IMR-90 (cell line): Measurements from ENCODE around the gene PRPF40B. TPM values are rescaled to one million over a fixed set of nuclear protein-coding genes. Genes with fewer than 3 reads are reported as not detected.

Experiments
- ATAC-seq: fragments of 200-7000 bp; cut with Tn5 transposase; 2 replicates; pipeline ENCODE4 v1.9.1; 2020; ENCODE audit warnings: low read depth, mild to moderate bottlenecking, moderate library complexity
- BruUV-seq: library from RNA; stranded (reverse); fragments of 400-500 nt; replicated peaks from 2 replicates; lab custom pipeline; 2021; lab: Mats Ljungman, UMichigan
- CTCF ChIA-PET: fragments of 300-600 bp; formaldehyde crosslinking; extraction: SDS; loops from one replicate; lab custom pipeline; 2021; ENCODE audit warnings: antibody characterized with exemption; lab: Yijun Ruan, JAX
- POLR2A ChIA-PET: fragments of 300-600 bp; sonication (Branson Sonifier 250); formaldehyde crosslinking; loops from one replicate; lab custom pipeline; 2022; ENCODE audit warnings: antibody characterized with exemption; ENCODE audit not compliant: unreplicated experiment; lab: Charles Lee
- DNase-seq: peaks from one replicate; pipeline ENCODE4 v3.0.0; 2013
- H2AFZ ChIP-seq: replicated peaks from 2 replicates; pipeline ENCODE3; 2013; ENCODE audit warnings: low read length, mild to moderate bottlenecking; ENCODE audit not compliant: poor library complexity
- H2AK5ac ChIP-seq: 2 replicates; pipeline ENCODE4 v1.6.1; 2013; ENCODE audit warnings: low read depth, low read length, inconsistent platforms
- H2AK9ac ChIP-seq: replicated peaks from 2 replicates; pipeline ENCODE3; 2013; ENCODE audit warnings: mild to moderate bottlenecking, low read depth, low read length, moderate library complexity; ENCODE audit not compliant: poor library complexity
- H2BK120ac ChIP-seq: 2 replicates; pipeline ENCODE4 v1.6.1; 2013; ENCODE audit warnings: low read depth, low read length, inconsistent platforms
- H2BK15ac ChIP-seq: 3 replicates; pipeline ENCODE4 v1.6.1; 2013; ENCODE audit warnings: low read depth, low read length, inconsistent platforms
- H2BK20ac ChIP-seq: 2 replicates; pipeline ENCODE4 v1.6.1; 2013; ENCODE audit warnings: low read depth, mild to moderate bottlenecking, inconsistent platforms, low read length, moderate library complexity
- H2BK5ac ChIP-seq: 2 replicates; pipeline ENCODE4 v1.6.1; 2013; ENCODE audit warnings: mild to moderate bottlenecking, low read depth, low read length, inconsistent platforms; ENCODE audit not compliant: poor library complexity, severe bottlenecking
- H3K14ac ChIP-seq: replicated peaks from 2 replicates; pipeline ENCODE4 v1.6.1; 2013; ENCODE audit warnings: low read depth, low read length, inconsistent platforms
- H3K18ac ChIP-seq: 2 replicates; pipeline ENCODE4 v1.6.1; 2013; ENCODE audit warnings: low read depth, low read length, control low read depth
- H3K23ac ChIP-seq: 2 replicates; pipeline ENCODE4 v1.6.1; 2013; ENCODE audit warnings: low read depth, low read length, inconsistent platforms
- H3K27ac ChIP-seq: 2 replicates; pipeline ENCODE4 v1.5.1; 2013; ENCODE audit warnings: mild to moderate bottlenecking, control low read depth, low read length; ENCODE audit not compliant: insufficient read depth
- H3K27me3 ChIP-seq: 2 replicates; pipeline ENCODE4 v1.6.1; 2013; ENCODE audit warnings: low read length; ENCODE audit not compliant: control insufficient read depth, insufficient read depth
- H3K36me3 ChIP-seq: 2 replicates; pipeline ENCODE4 v1.6.1; 2013; ENCODE audit warnings: low read length, mixed read lengths; ENCODE audit not compliant: control insufficient read depth, insufficient read depth
- H3K4ac ChIP-seq: 2 replicates; pipeline ENCODE4 v1.6.1; 2013; ENCODE audit warnings: low read depth, low read length, inconsistent platforms
- H3K4me1 ChIP-seq: 2 replicates; pipeline ENCODE4 v1.6.1; 2013; ENCODE audit warnings: low read length, mixed read lengths; ENCODE audit not compliant: control insufficient read depth, insufficient read depth
- H3K4me2 ChIP-seq: 2 replicates; pipeline ENCODE4 v1.6.1; 2013; ENCODE audit warnings: low read depth, mild to moderate bottlenecking, control low read depth, low read length, moderate library complexity
- H3K4me3 ChIP-seq: 2 replicates; pipeline ENCODE4 v1.5.1; 2013; ENCODE audit warnings: low read depth, mild to moderate bottlenecking, control low read depth, low read length, moderate library complexity; ENCODE audit not compliant: insufficient read depth
- H3K56ac ChIP-seq: 2 replicates; pipeline ENCODE4 v1.6.1; 2013; ENCODE audit warnings: low read length, inconsistent platforms; ENCODE audit not compliant: insufficient read depth; ENCODE audit errors: extremely low read depth
- H3K79me1 ChIP-seq, 2 experiments: 2 replicates each; pipeline ENCODE4 v1.6.1; 2013; ENCODE audit warnings: low read length in 2 of 2, inconsistent platforms in 1 of 2, low read depth in 1 of 2
- H3K9ac ChIP-seq: 2 replicates; pipeline ENCODE4 v1.6.1; 2013; ENCODE audit warnings: low read depth, low read length, control low read depth
- H3K9me1 ChIP-seq: 2 replicates; pipeline ENCODE4 v1.6.1; 2013; ENCODE audit warnings: low read length, inconsistent platforms; ENCODE audit not compliant: insufficient read depth
- H3K9me3 ChIP-seq: 2 replicates; pipeline ENCODE4 v1.6.1; 2013; ENCODE audit warnings: low read length; ENCODE audit not compliant: control insufficient read depth, insufficient read depth
- H4K20me1 ChIP-seq: 2 replicates; pipeline ENCODE4 v1.6.1; 2013; ENCODE audit warnings: low read length, inconsistent platforms; ENCODE audit not compliant: insufficient read depth
- H4K5ac ChIP-seq: 2 replicates; pipeline ENCODE4 v1.6.1; 2013; ENCODE audit warnings: mild to moderate bottlenecking, low read depth, low read length, control low read depth
- H4K8ac ChIP-seq, 2 experiments: 2 replicates each; pipeline ENCODE4 v1.6.1; 2013; ENCODE audit warnings: low read depth in 2 of 2, low read length in 2 of 2, control low read depth in 1 of 2, inconsistent platforms in 1 of 2
- H4K91ac ChIP-seq: 2 replicates; pipeline ENCODE4 v1.6.1; 2013; ENCODE audit warnings: low read depth, low read length, inconsistent platforms; ENCODE audit not compliant: insufficient read depth
- BHLHE40 ChIP-seq: fragments of 150-350 bp; IDR thresholded peaks from 2 replicates; pipeline ENCODE4 v1.6.1; 2016; ENCODE audit warnings: mild to moderate bottlenecking, low read depth, low read length
- CEBPB ChIP-seq: IDR thresholded peaks from 2 replicates; pipeline ENCODE4 v1.6.1; 2012; ENCODE audit warnings: low read depth, low read length, improper control_type of control experiment
- CTCF ChIP-seq: conservative IDR thresholded peaks from 2 replicates; pipeline ENCODE4 v1.5.1; 2012; ENCODE audit warnings: mild to moderate bottlenecking, low read depth, low read length, improper control_type of control experiment
- ELK1 ChIP-seq: fragments of 150-350 bp; IDR thresholded peaks from 2 replicates; pipeline ENCODE4 v1.6.1; 2016; ENCODE audit warnings: low read depth, mild to moderate bottlenecking, low read length, moderate library complexity, borderline replicate concordance
- FOS ChIP-seq: fragments of 150-350 bp; IDR thresholded peaks from 2 replicates; pipeline ENCODE4 v1.6.1; 2016; ENCODE audit warnings: low read depth, low read length
- MAFK ChIP-seq: IDR thresholded peaks from 2 replicates; pipeline ENCODE4 v1.6.1; 2012; ENCODE audit warnings: low read depth, low read length, improper control_type of control experiment
- MAZ ChIP-seq: IDR thresholded peaks from 2 replicates; pipeline ENCODE4 v1.6.1; 2012; ENCODE audit warnings: low read depth, mild to moderate bottlenecking, low read length, improper control_type of control experiment, moderate library complexity, borderline replicate concordance
- MXI1 ChIP-seq: IDR thresholded peaks from 2 replicates; pipeline ENCODE4 v1.6.1; 2012; ENCODE audit warnings: low read depth, mild to moderate bottlenecking, low read length, moderate library complexity, borderline replicate concordance
- RCOR1 ChIP-seq: IDR thresholded peaks from 2 replicates; pipeline ENCODE4 v1.6.1; 2012; ENCODE audit warnings: mild to moderate bottlenecking, low read length, improper control_type of control experiment; ENCODE audit not compliant: insufficient replicate concordance
- RFX5 ChIP-seq: IDR thresholded peaks from 2 replicates; pipeline ENCODE4 v1.8.0; 2012; ENCODE audit warnings: low read depth, mild to moderate bottlenecking, low read length, moderate library complexity
- WGBS, 2 experiments: methylation state at CpG; one replicate each; pipeline versions ENCODE4 v1.1.5 to v1.1.7; 2013; ENCODE audit warnings: missing lambda C conversion rate in 2 of 2; ENCODE audit not compliant: insufficient read length in 1 of 2; ENCODE audit errors: extremely low coverage in 2 of 2; 5-methylcytosine and 5-hydroxymethylcytosine counted together
- dilution Hi-C: fragments of 300-500 bp; cut with HindIII; formaldehyde crosslinking; loops from one replicate; pipeline ENCODE4 v1.14.3; 2018; ENCODE audit warnings: low sequenced_read_pairs; ENCODE audit not compliant: unreplicated experiment
- in situ Hi-C: fragments of 300-500 bp; cut with MboI; formaldehyde crosslinking; loops from 3 replicates; pipeline ENCODE4 v1.14.3; 2019; ENCODE audit warnings: low sequenced_read_pairs, inconsistent platforms, mixed read lengths
- intact Hi-C: fragments of 100-400 bp; cut with micrococcal nuclease; formaldehyde crosslinking; loops from 2 replicates; pipeline ENCODE4 v1.10.0; 2022
- polyA plus RNA-seq, 3 experiments: library from polyadenylated mRNA; depleted of rRNA; stranded (reverse); fragments of >200 nt; gene quantifications; 2 replicates each; pipeline ENCODE4 v1.2.3, GENCODE V29; 2012; ENCODE audit warnings: low replicate concordance in 1 of 3
- total RNA-seq: library from RNA; depleted of rRNA; stranded (reverse); fragments of >200 nt; gene quantifications from 2 replicates; pipeline ENCODE4 v1.2.3, GENCODE V29; 2012

PRPF40B gene
- total and polyA plus RNA-seq, 2 of the 4 experiments (the other 2 are of a cell fraction): 5.0 to 11.8 TPM

- H3K4me2 ChIP-seq: no peak overlapping the region
- H3K79me1 ChIP-seq: no peaks in the 10 kb centered on the region
- H2AK9ac ChIP-seq: no peak overlapping the region
- no peaks in the 10 kb centered on the region for H3K9me3 ChIP-seq
- no peak overlapping the region for H2BK5ac ChIP-seq
- no peaks in the 10 kb centered on the region for H3K4me1 ChIP-seq
- no peak overlapping the region for H3K27ac ChIP-seq
- H2AFZ ChIP-seq: no peak overlapping the region
- H3K18ac ChIP-seq: no peak overlapping the region
- no peaks in the 10 kb centered on the region for H3K27me3 ChIP-seq
- BruUV-seq: no TSS peak
- no peak overlapping the region for H3K56ac ChIP-seq
- no peak overlapping the region for H2BK20ac ChIP-seq
- CTCF ChIA-PET: no interaction called here
- no peak overlapping the region for H2BK15ac ChIP-seq
- H3K36me3 ChIP-seq: no peaks in the 10 kb centered on the region
- no peak overlapping the region for H4K8ac ChIP-seq
- H3K9me1 ChIP-seq: no peaks in the 10 kb centered on the region; the same call in 1 of the 2 replicates
- H3K4me3 ChIP-seq: no peak overlapping the region
- no peak overlapping the region for H3K4ac ChIP-seq
- no peak overlapping the region for H3K23ac ChIP-seq
- H3K14ac ChIP-seq: no peak overlapping the region
- H2AK5ac ChIP-seq: no peak overlapping the region
- no peaks in the 10 kb centered on the region for H4K20me1 ChIP-seq
- no peak overlapping the region for H3K9ac ChIP-seq
- WGBS, 2 experiments: 100% methylated on average over 2 of the region's 8 CpGs; no CpG with 5 or more reads in 1 of the 2 experiments
- intact Hi-C loops (no loop called here), in situ Hi-C loops (no loop called here), dilution Hi-C loops (no loop called here)
- DNase-seq: no peak
- H4K5ac ChIP-seq: no peak overlapping the region
- no peak overlapping the region for H4K91ac ChIP-seq
- TF ChIP-seq MXI1: no peak
- no peak for TF ChIP-seq FOS
- no peak for TF ChIP-seq CEBPB
- no peak for TF ChIP-seq MAFK
- no peak for TF ChIP-seq RCOR1
- TF ChIP-seq BHLHE40: no peak
- TF ChIP-seq ELK1: no peak
- no peak for TF ChIP-seq RFX5
- TF ChIP-seq MAZ: no peak
- no peak for TF ChIP-seq CTCF
- POLR2A ChIA-PET: interaction anchor here (0.6 kb wide), 1 partner anchor 23 kb away, joined by 10 read pairs; the partner anchor contains the start of gene PRPF40B
- no peak overlapping the region for H2BK120ac ChIP-seq
- no peak for ATAC-seq
These were observed 23.4 kb upstream of the PRPF40B start for GRCh38 chr12:49599961-49600360.
